Naive thymus-derived CD4-positive, alpha-beta T cell (primary cell): ENCODE results near the gene SUGP2. TPM values are rescaled to one million over a fixed set of nuclear protein-coding genes. Genes with fewer than 3 reads are reported as not detected.

ENCODE experiments used
- ATAC-seq: fragments of 150-1000 bp; cut with Tn5 transposase; 2 replicates; pipeline ENCODE4 v1.10.0; 2021; ENCODE audit warnings: mild to moderate bottlenecking, moderate library complexity
- CTCF ChIA-PET: fragments of 350-600 bp; sonication (Branson Sonifier 250); formaldehyde crosslinking; loops from one replicate; lab custom pipeline; 2021; ENCODE audit warnings: antibody characterized with exemption; lab: Charles Lee
- POLR2A ChIA-PET: fragments of 350-600 bp; sonication (Branson Sonifier 250); formaldehyde crosslinking; loops from one replicate; lab custom pipeline; 2021; ENCODE audit warnings: antibody characterized with exemption, inconsistent platforms; lab: Charles Lee
- DNase-seq, 9 donors: peaks; one replicate each; pipeline versions ENCODE4 v3.0.0 to v3.0.0-alpha.2; 2020 to 2022; ENCODE audit warnings: mixed read lengths in 1 of 9
- H3K27ac ChIP-seq: one replicate; pipeline ENCODE4 v1.7.0; 2013; ENCODE audit warnings: mild to moderate bottlenecking, low read depth, low read length, moderate library complexity
- H3K27me3 ChIP-seq, 2 donors: one replicate each; pipeline ENCODE4 v1.7.0; 2013; ENCODE audit warnings: low read length in 2 of 2, mild to moderate bottlenecking in 2 of 2, moderate library complexity in 2 of 2; ENCODE audit not compliant: control insufficient read depth in 2 of 2, insufficient read depth in 2 of 2
- H3K36me3 ChIP-seq, 3 experiments: 1 replicate in 2 of 3; 2 replicates in 1 of 3; pipeline ENCODE4 v1.7.0; 2013; ENCODE audit warnings: low read length in 3 of 3, mild to moderate bottlenecking in 3 of 3, moderate library complexity in 1 of 3; ENCODE audit not compliant: insufficient read depth in 3 of 3, control insufficient read depth in 2 of 3
- H3K4me1 ChIP-seq, 2 donors: one replicate each; pipeline ENCODE4 v1.7.0; 2013; ENCODE audit warnings: low read length in 2 of 2, mild to moderate bottlenecking in 2 of 2, moderate library complexity in 1 of 2; ENCODE audit not compliant: control insufficient read depth in 2 of 2, insufficient read depth in 2 of 2
- H3K4me3 ChIP-seq: 2 replicates; pipeline ENCODE4 v1.7.0; 2013; ENCODE audit warnings: mild to moderate bottlenecking, low read length
- H3K9me3 ChIP-seq, 3 experiments: 1 replicate in 2 of 3; 2 replicates in 1 of 3; pipeline ENCODE4 v1.7.0; 2013; ENCODE audit warnings: low read length in 3 of 3; ENCODE audit not compliant: control insufficient read depth in 2 of 3
- H3K27ac Mint-ChIP-seq, 9 donors: one replicate each; pipeline ENCODE4 v1.8.0; 2020 to 2022; ENCODE audit warnings: mixed read lengths in 9 of 9, mild to moderate bottlenecking in 8 of 9, moderate library complexity in 5 of 9, inconsistent platforms in 2 of 9
- H3K27me3 Mint-ChIP-seq, 5 donors: one replicate each; pipeline ENCODE4 v1.8.0; 2021 to 2022; ENCODE audit warnings: mixed read lengths in 5 of 5, mild to moderate bottlenecking in 1 of 5
- H3K36me3 Mint-ChIP-seq, 5 donors: one replicate each; pipeline ENCODE4 v1.8.0; 2020 to 2022; ENCODE audit warnings: mixed read lengths in 5 of 5, mild to moderate bottlenecking in 3 of 5, inconsistent platforms in 1 of 5
- H3K4me1 Mint-ChIP-seq, 7 donors: one replicate each; pipeline ENCODE4 v1.8.0; 2020 to 2022; ENCODE audit warnings: mixed read lengths in 7 of 7, mild to moderate bottlenecking in 3 of 7, inconsistent platforms in 1 of 7
- H3K4me3 Mint-ChIP-seq, 10 donors: one replicate each; pipeline ENCODE4 v1.8.0; 2020 to 2022; ENCODE audit warnings: mild to moderate bottlenecking in 10 of 10, mixed read lengths in 10 of 10, moderate library complexity in 6 of 10, inconsistent platforms in 2 of 10
- H3K9me3 Mint-ChIP-seq, 11 donors: one replicate each; pipeline ENCODE4 v1.8.0; 2020 to 2022; ENCODE audit warnings: mixed read lengths in 11 of 11, mild to moderate bottlenecking in 4 of 11, inconsistent platforms in 1 of 11, moderate library complexity in 1 of 11
- intact Hi-C, 2 donors: fragments of 100-400 bp; cut with micrococcal nuclease; formaldehyde crosslinking; loops; one replicate each; pipeline ENCODE4 v1.15.1; 2023
- polyA plus RNA-seq, 2 donors: library from polyadenylated mRNA; unstranded; fragments of 300-500 nt; fragmentation: Illumina TruSeq; gene quantifications; one replicate each; pipeline ENCODE4 v1.2.3, GENCODE V29; 2021
- total RNA-seq, 6 experiments: library from RNA in 5 of 6; stranded (reverse) in 5 of 6; gene quantifications; 1 replicate in 5 of 6; 2 replicates in 1 of 6; pipeline ENCODE4 v1.2.3 and lab custom pipeline; 2021 to 2026

SUGP2 gene
- total and polyA plus RNA-seq, 7 experiments from 2014 or later = 9.3 to 145 (median 125) TPM

DNA sequence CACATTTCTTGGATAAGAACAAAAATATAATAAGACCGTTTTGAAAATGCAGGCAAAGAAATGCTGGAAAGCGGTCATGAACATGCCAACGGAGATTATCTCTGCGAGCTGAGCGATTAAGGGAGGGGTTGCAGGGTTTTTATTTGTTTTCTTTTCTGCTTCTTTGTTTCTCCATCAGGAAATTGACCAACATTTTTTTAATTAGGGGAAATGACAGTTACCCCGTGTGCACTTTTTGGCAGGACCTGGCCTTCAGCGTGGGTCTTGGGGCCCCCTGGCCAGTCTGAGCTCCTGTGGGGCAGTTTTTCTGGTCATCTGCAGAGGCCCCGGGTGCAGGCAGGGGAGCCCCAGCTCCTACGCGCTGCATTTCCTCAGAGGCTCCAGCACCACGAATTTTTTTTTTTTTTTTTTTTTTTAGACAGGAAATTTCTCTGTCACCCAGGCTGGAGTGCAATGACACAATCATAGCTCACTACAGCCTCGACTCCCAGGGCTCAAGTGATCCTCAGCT is 61.0 kb downstream of the SUGP2 start:
- H3K36me3 Mint-ChIP-seq = no peaks in the 10 kb centered on the region
- CTCF ChIA-PET = no interaction called here
- ATAC-seq (peak; percentile 48), DNase-seq (no peak)
- intact Hi-C loops = no loop called here
- peaks cover 0 to 3% (median 0%) of the 10 kb centered on the region in 11 donors for H3K9me3 Mint-ChIP-seq
- peaks cover 0 to 11% (median 0%) of the 10 kb centered on the region in 5 donors for H3K27me3 Mint-ChIP-seq
- H3K36me3 ChIP-seq = no peaks in the 10 kb centered on the region
- H3K9me3 ChIP-seq = no peaks in the 10 kb centered on the region
- H3K4me1 ChIP-seq = no peaks in the 10 kb centered on the region
- no peaks in the 10 kb centered on the region for H3K27me3 ChIP-seq
- no peak overlapping the region for H3K27ac Mint-ChIP-seq
- H3K4me3 Mint-ChIP-seq = no peak overlapping the region
- no peak overlapping the region for H3K27ac ChIP-seq
- POLR2A ChIA-PET = interaction anchor here (0.5 kb wide), 1 partner anchor 221 kb away, joined by 3 read pairs; no protein-coding TSS in a partner anchor
- peaks cover 0 to 9% (median 0%) of the 10 kb centered on the region in 7 donors for H3K4me1 Mint-ChIP-seq
- no peak overlapping the region for H3K4me3 ChIP-seq

DNA sequence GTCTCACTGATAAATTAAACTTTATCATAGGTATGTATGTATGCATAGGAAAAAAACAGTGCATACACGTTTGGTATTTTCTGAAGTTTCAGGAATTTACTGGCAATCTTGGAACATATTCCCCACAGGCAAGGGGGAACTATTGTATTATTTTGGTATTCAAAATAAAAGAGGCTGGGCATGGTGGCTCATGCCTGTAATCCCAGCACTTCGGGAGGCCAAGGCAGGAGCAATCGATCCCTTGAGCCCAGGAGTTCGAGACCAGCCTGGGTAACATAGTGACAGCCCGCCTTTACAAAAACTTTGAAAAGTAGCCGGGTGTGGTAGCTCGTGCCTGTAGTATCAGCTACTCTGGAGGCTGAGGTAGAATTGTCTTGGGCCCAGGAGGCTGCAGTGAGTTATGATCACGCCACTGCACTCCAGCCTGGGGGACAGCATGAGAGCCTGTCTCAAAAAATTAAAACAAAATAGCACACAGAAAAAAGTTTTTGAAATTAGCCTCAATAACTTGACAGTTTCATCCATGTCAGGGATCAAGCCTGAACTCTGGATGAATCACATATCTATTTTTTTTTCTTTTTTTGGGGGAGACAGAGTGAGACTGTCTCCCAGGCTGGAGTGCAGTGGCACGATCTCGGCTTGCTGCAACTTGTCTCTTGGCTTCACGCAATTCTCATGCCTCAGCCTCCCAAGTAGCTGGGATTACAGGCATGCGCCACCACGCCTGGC is 63.2 kb downstream of the SUGP2 start:
- no peak for ATAC-seq
- H3K36me3 ChIP-seq = no peaks in the 10 kb centered on the region
- no peak overlapping the region for H3K27ac Mint-ChIP-seq
- no peaks in the 10 kb centered on the region for H3K9me3 ChIP-seq
- DNase-seq = no peak
- H3K36me3 Mint-ChIP-seq = no peaks in the 10 kb centered on the region
- H3K4me1 ChIP-seq = no peaks in the 10 kb centered on the region
- no peak overlapping the region for H3K4me3 Mint-ChIP-seq
- H3K27ac ChIP-seq = no peak overlapping the region
- H3K27me3 ChIP-seq = no peaks in the 10 kb centered on the region
- peaks cover 0 to 3% (median 0%) of the 10 kb centered on the region in 11 donors for H3K9me3 Mint-ChIP-seq
- H3K27me3 Mint-ChIP-seq = peaks cover 0 to 11% (median 0%) of the 10 kb centered on the region in 5 donors
- intact Hi-C loops = no loop called here
- no peak overlapping the region for H3K4me3 ChIP-seq
- ChIA-PET CTCF (no interaction called here), POLR2A (no interaction called here)
- H3K4me1 Mint-ChIP-seq = peaks cover 0 to 9% (median 0%) of the 10 kb centered on the region in 7 donors

DNA sequence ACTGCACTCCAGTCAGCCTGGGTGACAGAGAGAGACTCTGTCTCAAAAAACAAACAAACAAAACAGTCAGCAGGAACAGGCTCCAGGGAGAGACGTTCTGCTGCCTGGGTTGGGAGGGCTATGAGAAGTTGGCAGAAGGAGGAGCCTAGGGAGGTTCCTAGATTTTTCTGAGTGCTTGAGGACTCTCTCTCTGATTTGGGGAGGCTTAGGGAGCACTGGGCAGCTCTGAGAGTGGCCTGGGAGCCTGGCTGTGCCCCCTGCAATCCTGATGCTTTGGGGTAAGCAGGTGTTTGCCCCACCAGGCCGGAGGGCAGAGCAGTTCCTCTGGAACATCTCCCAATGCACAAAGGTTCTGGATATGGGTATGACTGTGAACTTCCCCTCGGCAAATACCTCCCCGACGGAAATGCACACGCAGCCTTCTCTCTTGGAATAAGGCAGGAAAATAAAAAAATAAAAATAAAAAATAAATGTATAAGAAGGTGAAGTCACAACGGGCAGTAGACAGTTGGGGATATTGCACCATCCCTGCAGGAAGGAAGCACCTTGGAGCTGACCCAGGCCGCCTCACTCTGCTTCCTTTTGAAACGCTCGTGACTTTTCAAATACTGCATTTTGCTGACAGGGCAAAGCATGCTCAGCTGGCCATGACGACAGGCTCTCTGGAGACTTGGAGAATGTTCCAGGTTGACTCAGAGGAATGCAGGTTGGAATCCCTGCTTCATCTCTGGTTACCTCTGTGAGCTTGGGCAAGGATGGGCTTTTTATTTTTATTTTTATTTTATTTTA is 65.8 kb downstream of the SUGP2 start:
- POLR2A ChIA-PET = no interaction called here
- Mint-ChIP-seq H3K9me3 (peaks cover 0 to 3% (median 0%) of the 10 kb centered on the region in 11 donors), H3K4me3 (no peak overlapping the region), H3K27ac (no peak overlapping the region), H3K4me1 (peaks cover 0 to 4% (median 0%) of the 10 kb centered on the region in 7 donors), H3K27me3 (peaks cover 0 to 9% (median 0%) of the 10 kb centered on the region in 5 donors), H3K36me3 (no peaks in the 10 kb centered on the region)
- H3K9me3 ChIP-seq = no peaks in the 10 kb centered on the region
- CTCF ChIA-PET = no interaction called here
- H3K27me3 ChIP-seq = no peaks in the 10 kb centered on the region
- DNase-seq (no peak), ATAC-seq (peak; percentile 75)
- H3K27ac ChIP-seq = no peak overlapping the region
- H3K4me3 ChIP-seq = no peak overlapping the region
- intact Hi-C loops = no loop called here
- H3K36me3 ChIP-seq = no peaks in the 10 kb centered on the region
- H3K4me1 ChIP-seq = no peaks in the 10 kb centered on the region

DNA sequence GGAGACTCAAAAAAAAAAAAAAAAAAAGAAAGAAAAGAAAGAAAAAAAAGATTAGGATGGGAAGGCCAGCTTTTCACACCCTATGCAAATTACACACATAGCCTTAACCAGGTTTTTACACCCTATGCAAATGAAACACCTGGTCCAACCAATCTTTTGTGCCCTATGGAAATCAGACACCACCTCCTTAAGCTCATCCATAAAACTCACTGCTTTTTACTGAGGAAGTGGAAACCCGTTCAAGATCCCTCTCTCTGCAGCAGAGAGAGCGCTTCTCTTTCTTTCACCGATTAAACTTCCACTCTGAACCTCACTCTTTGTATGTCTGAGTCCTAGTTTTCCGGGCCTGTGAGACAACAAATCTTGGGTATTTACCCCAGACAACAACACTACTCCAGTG is 67.0 kb downstream of the SUGP2 start:
- Histone ChIP-seq H3K4me1 (peaks cover 0 to 4% of the 10 kb centered on the region in 2 donors), H3K9me3 (no peaks in the 10 kb centered on the region), H3K4me3 (no peak overlapping the region), H3K27ac (no peak overlapping the region), H3K36me3 (no peaks in the 10 kb centered on the region), H3K27me3 (no peaks in the 10 kb centered on the region)
- no peak overlapping the region for H3K27ac Mint-ChIP-seq
- CTCF ChIA-PET = no interaction called here
- DNase-seq (no peak), ATAC-seq (no peak)
- intact Hi-C loops = no loop called here
- peaks cover 10 to 12% (median 11%) of the 10 kb centered on the region in 7 donors for H3K4me1 Mint-ChIP-seq
- H3K9me3 Mint-ChIP-seq = peaks cover 0 to 3% (median 0%) of the 10 kb centered on the region in 11 donors
- POLR2A ChIA-PET = no interaction called here
- H3K27me3 Mint-ChIP-seq = peaks cover 0 to 18% (median 9%) of the 10 kb centered on the region in 5 donors
- no peaks in the 10 kb centered on the region for H3K36me3 Mint-ChIP-seq
- no peak overlapping the region for H3K4me3 Mint-ChIP-seq

DNA sequence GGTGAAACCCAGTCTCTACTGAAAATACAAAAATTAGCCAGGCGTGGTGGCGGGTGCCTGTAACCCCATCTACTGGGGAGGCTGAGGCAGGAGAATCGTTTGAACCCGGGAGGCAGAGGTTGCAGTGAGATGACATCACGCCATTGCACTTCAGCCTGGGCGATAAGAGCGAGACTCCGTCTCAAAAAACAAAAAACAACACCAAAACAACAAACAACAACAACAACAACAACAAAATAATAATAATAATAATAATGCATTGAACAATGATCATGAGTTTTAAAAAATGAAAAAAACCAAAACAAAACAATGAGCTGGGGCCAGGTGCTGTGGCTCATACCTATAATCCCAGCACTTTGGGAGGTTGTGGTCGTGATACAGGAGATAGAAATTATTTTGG is 69.2 kb downstream of the SUGP2 start:
- peaks cover 11 to 14% (median 12%) of the 10 kb centered on the region in 7 donors for H3K4me1 Mint-ChIP-seq
- intact Hi-C loops = no loop called here
- peaks cover 0 to 3% (median 0%) of the 10 kb centered on the region in 11 donors for H3K9me3 Mint-ChIP-seq
- H3K36me3 ChIP-seq = no peaks in the 10 kb centered on the region
- ATAC-seq (no peak), DNase-seq (no peak)
- no peak overlapping the region for H3K4me3 ChIP-seq
- no peak overlapping the region for H3K27ac ChIP-seq
- CTCF ChIA-PET = no interaction called here
- no peaks in the 10 kb centered on the region for H3K36me3 Mint-ChIP-seq
- H3K27ac Mint-ChIP-seq = no peak overlapping the region
- H3K9me3 ChIP-seq = no peaks in the 10 kb centered on the region
- H3K4me3 Mint-ChIP-seq = no peak overlapping the region
- no peaks in the 10 kb centered on the region for H3K27me3 ChIP-seq
- H3K4me1 ChIP-seq = peaks cover 0 to 4% of the 10 kb centered on the region in 2 donors
- POLR2A ChIA-PET = no interaction called here
- H3K27me3 Mint-ChIP-seq = peaks cover 0 to 19% (median 11%) of the 10 kb centered on the region in 5 donors

DNA sequence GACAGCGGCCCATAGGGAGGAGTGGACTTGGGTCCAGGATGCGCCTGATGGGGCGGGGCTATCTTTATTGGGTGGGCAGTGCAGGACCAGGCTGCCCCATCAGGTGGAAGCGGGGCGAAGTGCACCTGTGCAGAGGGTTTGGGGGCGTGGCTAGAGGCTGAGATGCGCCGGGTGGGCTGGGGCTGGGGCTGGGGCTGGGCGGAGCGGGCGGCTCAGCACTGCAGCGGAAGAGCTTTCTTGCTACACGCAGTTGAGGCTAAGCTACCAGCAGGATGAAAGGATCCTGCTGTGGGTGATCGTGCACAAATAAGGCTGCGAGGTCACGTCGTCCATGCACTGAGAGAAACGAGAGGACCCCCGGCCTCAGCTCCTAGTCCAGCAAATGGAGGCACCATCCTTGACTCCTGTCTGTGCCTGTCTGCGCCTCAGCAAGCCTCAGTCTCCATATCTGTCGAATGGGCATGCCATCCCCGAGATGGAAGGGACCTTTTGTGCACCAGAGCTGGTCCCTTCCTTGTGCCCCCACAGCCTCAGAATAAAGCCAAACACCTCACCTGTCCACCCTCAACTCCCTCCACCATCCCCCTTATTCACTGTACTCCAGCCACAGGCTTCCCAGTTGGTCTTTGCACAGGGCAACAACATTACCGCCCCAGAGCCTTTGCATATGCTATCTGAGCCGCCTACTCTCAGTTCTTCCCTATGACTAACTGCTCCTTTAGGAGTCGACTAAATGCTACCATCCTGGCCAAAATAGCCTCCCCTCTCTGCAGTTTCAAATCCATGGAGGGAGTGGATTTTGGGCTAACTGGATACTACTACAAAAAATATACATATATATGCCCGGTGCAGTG is 71.3 kb downstream of the SUGP2 start:
- peak in 2 of 9 donors; percentile 8 to 21 for DNase-seq
- Histone ChIP-seq H3K4me1 (peaks cover 0 to 4% of the 10 kb centered on the region in 2 donors), H3K4me3 (no peak overlapping the region), H3K27me3 (no peaks in the 10 kb centered on the region), H3K36me3 (no peaks in the 10 kb centered on the region), H3K27ac (no peak overlapping the region), H3K9me3 (no peaks in the 10 kb centered on the region)
- ChIA-PET POLR2A (no interaction called here), CTCF (no interaction called here)
- ATAC-seq = peak; percentile 60
- Mint-ChIP-seq H3K4me3 (peak overlapping the region in 7 of 10 donors; percentile 10 to 74 (median 43)), H3K27me3 (peaks cover 0 to 14% (median 11%) of the 10 kb centered on the region in 5 donors), H3K4me1 (peaks cover 11 to 14% (median 12%) of the 10 kb centered on the region in 7 donors), H3K36me3 (no peaks in the 10 kb centered on the region), H3K9me3 (no peaks in the 10 kb centered on the region), H3K27ac (peak overlapping the region in 1 of 9 donors; percentile 78)
- intact Hi-C loops = no loop called here
